Measurements from ENCODE around the gene DDHD1.

The DDHD1 gene

GRCh38 chr14:53152887-53153701, at the start of gene DDHD1:
DDHD1 (minus strand) TSS chr14:53153323; CDS start chr14:53153098, 225 bp downstream.
- H3K4me1 ChIP-seq (ENCODE audit: insufficient read depth, low read length), result peaks cover 39% of the 10 kb centered on the region
- peaks cover 49% of the 10 kb centered on the region for H3K79me2 ChIP-seq (ENCODE audit: insufficient read depth, low read length)
- peak within 1 kb of the TSS; percentile 87 to 96 for H3K4me3 ChIP-seq (ENCODE audit: low read depth in 1 of 2, low read length in 2 of 2)
- TF ChIP-seq EZH2 (IDR thresholded peaks at IDR 0.05; ENCODE audit: borderline replicate concordance, low read depth, low read length, severe bottlenecking) (no peak), CTCF (IDR thresholded peaks at IDR 0.05; ENCODE audit: borderline replicate concordance, extremely low read depth, low read length, poor library complexity, severe bottlenecking) (no peak)
- DNase-seq (peak; percentile 88), ATAC-seq (ENCODE audit: insufficient read depth, low read depth) (peak; percentile 80)
- H2AFZ ChIP-seq (ENCODE audit: low read depth, low read length), result peak within 1 kb of the TSS; percentile 74
- H3K27ac ChIP-seq (ENCODE audit: low read length), result peak within 1 kb of the TSS; percentile 92
- peak within 1 kb of the TSS; percentile 67 for H3K4me2 ChIP-seq (ENCODE audit: insufficient read depth, low read length)
- peak within 1 kb of the TSS; percentile 93 for H3K9ac ChIP-seq (ENCODE audit: low read depth, low read length)
- no peaks in the 10 kb centered on the region for H3K9me3 ChIP-seq (ENCODE audit: insufficient read depth, low read length, severe bottlenecking)
- peaks cover 22% of the 10 kb centered on the region; the same call in 1 of the 2 replicates for H3K36me3 ChIP-seq (ENCODE audit: insufficient read depth, low read length)
- peaks cover 41% of the 10 kb centered on the region for H4K20me1 ChIP-seq (ENCODE audit: insufficient read depth, low read length)
- no peaks in the 10 kb centered on the region for H3K27me3 ChIP-seq (ENCODE audit: insufficient read depth, low read length, poor library complexity)

GRCh38 chr14:53195949-53196348, 42.8 kb upstream of the DDHD1 start:
- Histone ChIP-seq H3K4me3 (ENCODE audit: low read depth in 1 of 2, low read length in 2 of 2) (no peak overlapping the region), H3K27me3 (ENCODE audit: insufficient read depth, low read length, poor library complexity) (no peaks in the 10 kb centered on the region), H3K9me3 (ENCODE audit: insufficient read depth, low read length, severe bottlenecking) (peaks cover 3% of the 10 kb centered on the region), H3K9ac (ENCODE audit: low read depth, low read length) (no peak overlapping the region), H2AFZ (ENCODE audit: low read depth, low read length) (no peak overlapping the region), H3K4me2 (ENCODE audit: insufficient read depth, low read length) (no peak overlapping the region), H4K20me1 (ENCODE audit: insufficient read depth, low read length) (no peaks in the 10 kb centered on the region), H3K4me1 (ENCODE audit: insufficient read depth, low read length) (no peaks in the 10 kb centered on the region), H3K27ac (ENCODE audit: low read length) (no peak overlapping the region), H3K36me3 (ENCODE audit: insufficient read depth, low read length) (no peaks in the 10 kb centered on the region), H3K79me2 (ENCODE audit: insufficient read depth, low read length) (no peaks in the 10 kb centered on the region)
- TF ChIP-seq EZH2 (IDR thresholded peaks at IDR 0.05; ENCODE audit: borderline replicate concordance, low read depth, low read length, severe bottlenecking) (no peak), CTCF (IDR thresholded peaks at IDR 0.05; ENCODE audit: borderline replicate concordance, extremely low read depth, low read length, poor library complexity, severe bottlenecking) (no peak)
- DNase-seq (no peak), ATAC-seq (ENCODE audit: insufficient read depth, low read depth) (no peak)

- Histone ChIP-seq H3K9me3 (ENCODE audit: insufficient read depth, low read length, severe bottlenecking) (no peaks in the 10 kb centered on the region), H3K36me3 (ENCODE audit: insufficient read depth, low read length) (no peaks in the 10 kb centered on the region), H3K79me2 (ENCODE audit: insufficient read depth, low read length) (no peaks in the 10 kb centered on the region), H3K4me2 (ENCODE audit: insufficient read depth, low read length) (no peak overlapping the region), H3K27ac (ENCODE audit: low read length) (no peak overlapping the region), H2AFZ (ENCODE audit: low read depth, low read length) (no peak overlapping the region), H3K4me1 (ENCODE audit: insufficient read depth, low read length) (no peaks in the 10 kb centered on the region), H4K20me1 (ENCODE audit: insufficient read depth, low read length) (no peaks in the 10 kb centered on the region), H3K4me3 (ENCODE audit: low read depth in 1 of 2, low read length in 2 of 2) (no peak overlapping the region), H3K27me3 (ENCODE audit: insufficient read depth, low read length, poor library complexity) (no peaks in the 10 kb centered on the region), H3K9ac (ENCODE audit: low read depth, low read length) (no peak overlapping the region)
- DNase-seq (no peak), ATAC-seq (ENCODE audit: insufficient read depth, low read depth) (no peak)
- TF ChIP-seq CTCF (IDR thresholded peaks at IDR 0.05; ENCODE audit: borderline replicate concordance, extremely low read depth, low read length, poor library complexity, severe bottlenecking) (no peak), EZH2 (IDR thresholded peaks at IDR 0.05; ENCODE audit: borderline replicate concordance, low read depth, low read length, severe bottlenecking) (no peak)
Measured at GRCh38 chr14:53193193-53193592, 40.1 kb upstream of the DDHD1 start.
